NB4 (cell line): ENCODE measurements around the gene TRAPPC10.

ENCODE experiments used
- DNase-seq: peaks from one replicate; pipeline ENCODE4 v3.0.0; 2010; ENCODE audit warnings: low read depth
- H3K4me3 ChIP-seq: one replicate; pipeline ENCODE4 v1.5.1; 2011; ENCODE audit warnings: mild to moderate bottlenecking, low read depth, low read length, moderate library complexity
- MYC ChIP-seq: IDR thresholded peaks from 2 replicates; pipeline ENCODE4 v1.6.1; 2011; ENCODE audit warnings: low read depth, low read length
- POLR2A ChIP-seq: IDR thresholded peaks from 2 replicates; pipeline ENCODE4 v1.6.1; 2011; ENCODE audit warnings: mild to moderate bottlenecking; ENCODE audit not compliant: insufficient read length; ENCODE audit errors: extremely low read depth
- TF ChIP-seq, protein P1 (sequence below): IDR thresholded peaks from one replicate; pipeline ENCODE4 v1.5.1; 2012; ENCODE audit warnings: low read depth, low read length
- TF ChIP-seq, protein P2 (sequence below): IDR thresholded peaks from 2 replicates; pipeline ENCODE4 v1.6.1; 2011; ENCODE audit warnings: low read depth, low read length

TRAPPC10 gene

DNA sequence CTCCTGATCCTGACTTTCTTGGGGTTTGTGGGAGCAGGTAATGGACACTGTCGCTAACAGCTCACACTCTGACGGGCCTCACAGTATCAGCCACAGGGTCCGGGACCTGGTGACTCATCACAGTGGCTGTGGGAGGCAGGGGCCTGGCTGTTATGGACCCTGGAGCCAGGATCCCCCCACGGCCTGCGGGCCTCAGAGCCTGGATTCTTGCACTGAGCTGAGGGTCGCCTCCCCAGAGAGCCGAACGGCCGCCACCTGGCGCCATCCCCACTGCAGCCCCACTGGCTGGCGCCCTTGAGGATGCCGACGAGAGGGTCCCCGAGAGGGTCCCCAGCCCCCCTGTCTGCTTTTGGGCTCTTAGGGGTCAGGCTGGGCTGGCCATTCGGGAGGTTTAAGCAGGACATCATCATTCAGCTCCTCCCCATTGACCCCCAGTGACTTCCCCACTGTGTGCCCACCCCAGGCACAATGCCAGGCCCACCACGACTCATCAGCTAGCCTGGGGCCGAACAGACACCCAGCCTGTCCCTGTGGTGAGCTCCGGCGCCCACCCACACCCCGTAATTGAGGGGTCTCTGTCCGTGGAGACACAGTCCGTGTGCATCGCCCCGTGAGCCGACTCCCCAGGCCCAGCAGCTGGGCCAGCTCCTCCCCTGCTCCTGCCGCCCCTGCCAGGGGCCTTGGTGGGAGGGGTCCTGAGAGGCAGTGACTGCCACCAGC, 30.8 kb upstream of the TRAPPC10 start:
- H3K4me3 ChIP-seq: no peak overlapping the region
- TF ChIP-seq MYC: no peak
- TF ChIP-seq, protein P1, sequence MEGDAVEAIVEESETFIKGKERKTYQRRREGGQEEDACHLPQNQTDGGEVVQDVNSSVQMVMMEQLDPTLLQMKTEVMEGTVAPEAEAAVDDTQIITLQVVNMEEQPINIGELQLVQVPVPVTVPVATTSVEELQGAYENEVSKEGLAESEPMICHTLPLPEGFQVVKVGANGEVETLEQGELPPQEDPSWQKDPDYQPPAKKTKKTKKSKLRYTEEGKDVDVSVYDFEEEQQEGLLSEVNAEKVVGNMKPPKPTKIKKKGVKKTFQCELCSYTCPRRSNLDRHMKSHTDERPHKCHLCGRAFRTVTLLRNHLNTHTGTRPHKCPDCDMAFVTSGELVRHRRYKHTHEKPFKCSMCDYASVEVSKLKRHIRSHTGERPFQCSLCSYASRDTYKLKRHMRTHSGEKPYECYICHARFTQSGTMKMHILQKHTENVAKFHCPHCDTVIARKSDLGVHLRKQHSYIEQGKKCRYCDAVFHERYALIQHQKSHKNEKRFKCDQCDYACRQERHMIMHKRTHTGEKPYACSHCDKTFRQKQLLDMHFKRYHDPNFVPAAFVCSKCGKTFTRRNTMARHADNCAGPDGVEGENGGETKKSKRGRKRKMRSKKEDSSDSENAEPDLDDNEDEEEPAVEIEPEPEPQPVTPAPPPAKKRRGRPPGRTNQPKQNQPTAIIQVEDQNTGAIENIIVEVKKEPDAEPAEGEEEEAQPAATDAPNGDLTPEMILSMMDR: no peak
- TF ChIP-seq POLR2A: no peak
- TF ChIP-seq, protein P2, sequence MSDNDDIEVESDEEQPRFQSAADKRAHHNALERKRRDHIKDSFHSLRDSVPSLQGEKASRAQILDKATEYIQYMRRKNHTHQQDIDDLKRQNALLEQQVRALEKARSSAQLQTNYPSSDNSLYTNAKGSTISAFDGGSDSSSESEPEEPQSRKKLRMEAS: no peak
- no peak for DNase-seq

DNA sequence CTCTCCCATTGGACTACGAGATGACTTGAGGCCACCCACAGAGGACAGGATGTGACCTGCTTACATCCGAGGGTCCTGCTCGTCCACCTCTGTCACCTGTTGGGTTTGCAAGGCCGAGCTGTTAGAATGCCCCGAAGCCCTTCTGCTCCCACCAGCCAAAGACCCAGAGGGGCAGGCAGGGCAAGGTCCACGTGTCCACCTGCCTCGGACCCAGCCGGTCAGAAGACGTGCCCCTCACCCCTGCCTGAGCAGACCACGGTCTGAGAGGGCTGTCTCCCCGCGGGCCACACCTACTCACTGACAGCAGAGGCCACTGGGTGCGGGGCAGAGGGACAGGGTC, 30.3 kb upstream of the TRAPPC10 start:
- TF ChIP-seq POLR2A: no peak
- TF ChIP-seq, protein P1: no peak
- TF ChIP-seq MYC: no peak
- TF ChIP-seq, protein P2: no peak
- H3K4me3 ChIP-seq: no peak overlapping the region
- no peak for DNase-seq

DNA sequence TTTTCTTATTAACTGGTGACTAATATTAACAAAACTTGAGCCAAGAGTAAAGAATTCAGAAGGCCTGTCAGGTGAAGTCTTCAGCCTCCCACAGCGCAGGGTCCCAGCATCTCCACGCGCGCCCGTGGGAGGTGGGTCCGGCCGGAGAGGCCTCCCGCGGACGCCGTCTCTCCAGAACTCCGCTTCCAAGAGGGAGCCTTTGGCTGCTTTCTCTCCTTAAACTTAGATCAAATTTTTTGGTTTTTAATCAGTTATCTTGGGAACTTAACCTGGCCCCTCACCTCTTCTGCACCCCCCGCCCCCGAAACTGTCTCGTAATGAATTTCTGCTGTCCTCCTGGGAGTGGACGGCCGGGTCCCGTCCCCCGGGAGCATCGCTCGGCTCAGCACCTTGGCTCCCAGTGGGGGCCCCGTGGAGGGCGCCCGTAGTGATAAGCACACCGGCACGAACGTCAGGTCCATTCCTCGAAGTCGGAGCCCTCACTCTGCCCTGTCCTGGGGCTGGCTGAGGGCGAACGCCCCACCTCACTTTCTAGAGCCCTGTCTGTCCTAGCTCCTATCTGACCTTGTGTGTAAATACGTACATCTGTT, 29.5 kb upstream of the TRAPPC10 start:
- H3K4me3 ChIP-seq: no peak overlapping the region
- no peak for DNase-seq
- TF ChIP-seq, protein P2: no peak
- TF ChIP-seq, protein P1: no peak
- TF ChIP-seq MYC: no peak
- no peak for TF ChIP-seq POLR2A

DNA sequence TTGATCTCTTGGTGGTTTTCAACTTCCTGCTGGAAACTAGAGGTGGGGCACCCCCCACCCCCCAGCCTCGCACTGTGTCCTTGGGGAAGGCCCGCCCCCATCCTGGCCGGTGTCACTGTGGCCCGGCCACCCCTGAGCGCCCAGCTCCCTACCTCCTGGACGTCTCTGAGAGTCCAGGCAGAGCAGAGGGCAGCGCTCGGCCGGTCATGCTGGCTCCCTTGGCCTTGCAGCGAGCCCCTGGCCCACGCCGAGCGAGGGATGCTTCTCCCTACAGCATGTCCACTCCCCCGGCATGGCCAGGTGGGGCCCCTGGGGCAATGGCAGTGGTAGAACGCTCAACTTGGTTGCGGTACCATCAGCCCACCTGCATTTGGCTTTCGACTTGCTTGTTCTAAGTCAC, 28.7 kb upstream of the TRAPPC10 start:
- H3K4me3 ChIP-seq: no peak overlapping the region
- no peak for DNase-seq
- TF ChIP-seq, protein P2: no peak
- TF ChIP-seq POLR2A (no peak), MYC (no peak)
- TF ChIP-seq, protein P1: no peak

DNA sequence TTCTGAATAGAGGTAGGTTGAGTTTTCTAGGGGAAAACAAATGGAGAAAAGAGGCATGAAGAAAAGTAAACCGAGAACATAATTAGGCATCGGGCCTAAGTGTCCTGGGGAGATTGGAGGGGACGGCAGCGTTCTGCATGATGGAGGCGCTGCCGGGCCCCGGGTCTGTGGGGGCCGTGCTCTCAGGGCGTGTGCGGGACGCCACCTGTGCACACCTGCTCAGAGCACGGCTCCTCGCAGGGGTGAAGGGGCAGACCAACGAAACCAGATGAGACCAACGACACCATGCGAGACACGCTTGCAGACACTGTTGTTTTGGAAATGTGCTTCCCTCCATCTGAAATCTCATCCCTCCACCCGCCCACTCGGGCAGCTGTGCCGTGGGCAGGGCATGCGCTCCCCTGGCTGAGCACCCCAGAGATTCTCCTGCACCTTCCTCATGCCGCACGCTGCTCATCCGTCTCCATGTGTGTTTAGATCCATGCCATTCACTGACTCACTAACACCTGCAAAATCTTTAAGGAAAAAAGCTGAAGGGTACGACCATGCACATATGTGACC, 28.2 kb upstream of the TRAPPC10 start:
- H3K4me3 ChIP-seq: no peak overlapping the region
- DNase-seq: no peak
- TF ChIP-seq, protein P2: no peak
- TF ChIP-seq, protein P1: no peak
- TF ChIP-seq MYC: no peak
- TF ChIP-seq POLR2A: no peak
